IMR-90 (cell line): ENCODE results near the gene CAMK4. TPM values are rescaled to one million over a fixed set of nuclear protein-coding genes. Genes with fewer than 3 reads are reported as not detected.

Source experiments
- ATAC-seq: fragments of 200-7000 bp; cut with Tn5 transposase; 2 replicates; pipeline ENCODE4 v1.9.1; 2020; ENCODE audit warnings: low read depth, mild to moderate bottlenecking, moderate library complexity
- BruUV-seq: library from RNA; stranded (reverse); fragments of 400-500 nt; replicated peaks from 2 replicates; lab custom pipeline; 2021; lab: Mats Ljungman, UMichigan
- CTCF ChIA-PET: fragments of 300-600 bp; formaldehyde crosslinking; extraction: SDS; loops from one replicate; lab custom pipeline; 2021; ENCODE audit warnings: antibody characterized with exemption; lab: Yijun Ruan, JAX
- POLR2A ChIA-PET: fragments of 300-600 bp; sonication (Branson Sonifier 250); formaldehyde crosslinking; loops from one replicate; lab custom pipeline; 2022; ENCODE audit warnings: antibody characterized with exemption; ENCODE audit not compliant: unreplicated experiment; lab: Charles Lee
- DNase-seq: peaks from one replicate; pipeline ENCODE4 v3.0.0; 2013
- H2AFZ ChIP-seq: replicated peaks from 2 replicates; pipeline ENCODE3; 2013; ENCODE audit warnings: low read length, mild to moderate bottlenecking; ENCODE audit not compliant: poor library complexity
- H2AK5ac ChIP-seq: 2 replicates; pipeline ENCODE4 v1.6.1; 2013; ENCODE audit warnings: low read depth, low read length, inconsistent platforms
- H2AK9ac ChIP-seq: replicated peaks from 2 replicates; pipeline ENCODE3; 2013; ENCODE audit warnings: mild to moderate bottlenecking, low read depth, low read length, moderate library complexity; ENCODE audit not compliant: poor library complexity
- H2BK120ac ChIP-seq: 2 replicates; pipeline ENCODE4 v1.6.1; 2013; ENCODE audit warnings: low read depth, low read length, inconsistent platforms
- H2BK15ac ChIP-seq: 3 replicates; pipeline ENCODE4 v1.6.1; 2013; ENCODE audit warnings: low read depth, low read length, inconsistent platforms
- H2BK20ac ChIP-seq: 2 replicates; pipeline ENCODE4 v1.6.1; 2013; ENCODE audit warnings: low read depth, mild to moderate bottlenecking, inconsistent platforms, low read length, moderate library complexity
- H2BK5ac ChIP-seq: 2 replicates; pipeline ENCODE4 v1.6.1; 2013; ENCODE audit warnings: mild to moderate bottlenecking, low read depth, low read length, inconsistent platforms; ENCODE audit not compliant: poor library complexity, severe bottlenecking
- H3K14ac ChIP-seq: replicated peaks from 2 replicates; pipeline ENCODE4 v1.6.1; 2013; ENCODE audit warnings: low read depth, low read length, inconsistent platforms
- H3K18ac ChIP-seq: 2 replicates; pipeline ENCODE4 v1.6.1; 2013; ENCODE audit warnings: low read depth, low read length, control low read depth
- H3K23ac ChIP-seq: 2 replicates; pipeline ENCODE4 v1.6.1; 2013; ENCODE audit warnings: low read depth, low read length, inconsistent platforms
- H3K27ac ChIP-seq: 2 replicates; pipeline ENCODE4 v1.5.1; 2013; ENCODE audit warnings: mild to moderate bottlenecking, control low read depth, low read length; ENCODE audit not compliant: insufficient read depth
- H3K27me3 ChIP-seq: 2 replicates; pipeline ENCODE4 v1.6.1; 2013; ENCODE audit warnings: low read length; ENCODE audit not compliant: control insufficient read depth, insufficient read depth
- H3K36me3 ChIP-seq: 2 replicates; pipeline ENCODE4 v1.6.1; 2013; ENCODE audit warnings: low read length, mixed read lengths; ENCODE audit not compliant: control insufficient read depth, insufficient read depth
- H3K4ac ChIP-seq: 2 replicates; pipeline ENCODE4 v1.6.1; 2013; ENCODE audit warnings: low read depth, low read length, inconsistent platforms
- H3K4me1 ChIP-seq: 2 replicates; pipeline ENCODE4 v1.6.1; 2013; ENCODE audit warnings: low read length, mixed read lengths; ENCODE audit not compliant: control insufficient read depth, insufficient read depth
- H3K4me2 ChIP-seq: 2 replicates; pipeline ENCODE4 v1.6.1; 2013; ENCODE audit warnings: low read depth, mild to moderate bottlenecking, control low read depth, low read length, moderate library complexity
- H3K4me3 ChIP-seq: 2 replicates; pipeline ENCODE4 v1.5.1; 2013; ENCODE audit warnings: low read depth, mild to moderate bottlenecking, control low read depth, low read length, moderate library complexity; ENCODE audit not compliant: insufficient read depth
- H3K56ac ChIP-seq: 2 replicates; pipeline ENCODE4 v1.6.1; 2013; ENCODE audit warnings: low read length, inconsistent platforms; ENCODE audit not compliant: insufficient read depth; ENCODE audit errors: extremely low read depth
- H3K79me1 ChIP-seq, 2 experiments: 2 replicates each; pipeline ENCODE4 v1.6.1; 2013; ENCODE audit warnings: low read length in 2 of 2, inconsistent platforms in 1 of 2, low read depth in 1 of 2
- H3K9ac ChIP-seq: 2 replicates; pipeline ENCODE4 v1.6.1; 2013; ENCODE audit warnings: low read depth, low read length, control low read depth
- H3K9me1 ChIP-seq: 2 replicates; pipeline ENCODE4 v1.6.1; 2013; ENCODE audit warnings: low read length, inconsistent platforms; ENCODE audit not compliant: insufficient read depth
- H3K9me3 ChIP-seq: 2 replicates; pipeline ENCODE4 v1.6.1; 2013; ENCODE audit warnings: low read length; ENCODE audit not compliant: control insufficient read depth, insufficient read depth
- H4K20me1 ChIP-seq: 2 replicates; pipeline ENCODE4 v1.6.1; 2013; ENCODE audit warnings: low read length, inconsistent platforms; ENCODE audit not compliant: insufficient read depth
- H4K5ac ChIP-seq: 2 replicates; pipeline ENCODE4 v1.6.1; 2013; ENCODE audit warnings: mild to moderate bottlenecking, low read depth, low read length, control low read depth
- H4K8ac ChIP-seq, 2 experiments: 2 replicates each; pipeline ENCODE4 v1.6.1; 2013; ENCODE audit warnings: low read depth in 2 of 2, low read length in 2 of 2, control low read depth in 1 of 2, inconsistent platforms in 1 of 2
- H4K91ac ChIP-seq: 2 replicates; pipeline ENCODE4 v1.6.1; 2013; ENCODE audit warnings: low read depth, low read length, inconsistent platforms; ENCODE audit not compliant: insufficient read depth
- BHLHE40 ChIP-seq: fragments of 150-350 bp; IDR thresholded peaks from 2 replicates; pipeline ENCODE4 v1.6.1; 2016; ENCODE audit warnings: mild to moderate bottlenecking, low read depth, low read length
- CEBPB ChIP-seq: IDR thresholded peaks from 2 replicates; pipeline ENCODE4 v1.6.1; 2012; ENCODE audit warnings: low read depth, low read length, improper control_type of control experiment
- CHD1 ChIP-seq: IDR thresholded peaks from 2 replicates; pipeline ENCODE4 v1.6.1; 2012; ENCODE audit warnings: low read depth, low read length, improper control_type of control experiment
- CTCF ChIP-seq: conservative IDR thresholded peaks from 2 replicates; pipeline ENCODE4 v1.5.1; 2012; ENCODE audit warnings: mild to moderate bottlenecking, low read depth, low read length, improper control_type of control experiment
- ELK1 ChIP-seq: fragments of 150-350 bp; IDR thresholded peaks from 2 replicates; pipeline ENCODE4 v1.6.1; 2016; ENCODE audit warnings: low read depth, mild to moderate bottlenecking, low read length, moderate library complexity, borderline replicate concordance
- FOS ChIP-seq: fragments of 150-350 bp; IDR thresholded peaks from 2 replicates; pipeline ENCODE4 v1.6.1; 2016; ENCODE audit warnings: low read depth, low read length
- MAFK ChIP-seq: IDR thresholded peaks from 2 replicates; pipeline ENCODE4 v1.6.1; 2012; ENCODE audit warnings: low read depth, low read length, improper control_type of control experiment
- MAZ ChIP-seq: IDR thresholded peaks from 2 replicates; pipeline ENCODE4 v1.6.1; 2012; ENCODE audit warnings: low read depth, mild to moderate bottlenecking, low read length, improper control_type of control experiment, moderate library complexity, borderline replicate concordance
- MXI1 ChIP-seq: IDR thresholded peaks from 2 replicates; pipeline ENCODE4 v1.6.1; 2012; ENCODE audit warnings: low read depth, mild to moderate bottlenecking, low read length, moderate library complexity, borderline replicate concordance
- NFE2L2 ChIP-seq: fragments of 150-350 bp; IDR thresholded peaks from 2 replicates; pipeline ENCODE4 v1.6.1; 2016; ENCODE audit warnings: low read depth, mild to moderate bottlenecking, low read length
- POLR2A ChIP-seq: IDR thresholded peaks from 2 replicates; pipeline ENCODE4 v1.6.1; 2012; ENCODE audit warnings: mild to moderate bottlenecking, low read depth, low read length
- RAD21 ChIP-seq: IDR thresholded peaks from 2 replicates; pipeline ENCODE4 v1.6.1; 2012; ENCODE audit warnings: low read length, improper control_type of control experiment
- RCOR1 ChIP-seq: IDR thresholded peaks from 2 replicates; pipeline ENCODE4 v1.6.1; 2012; ENCODE audit warnings: mild to moderate bottlenecking, low read length, improper control_type of control experiment; ENCODE audit not compliant: insufficient replicate concordance
- RFX5 ChIP-seq: IDR thresholded peaks from 2 replicates; pipeline ENCODE4 v1.8.0; 2012; ENCODE audit warnings: low read depth, mild to moderate bottlenecking, low read length, moderate library complexity
- SMC3 ChIP-seq: fragments of 150-350 bp; IDR thresholded peaks from 2 replicates; pipeline ENCODE4 v1.6.1; 2016; ENCODE audit warnings: low read depth, mild to moderate bottlenecking, antibody characterized with exemption, low read length, moderate library complexity
- WGBS, 2 experiments: methylation state at CpG; one replicate each; pipeline versions ENCODE4 v1.1.5 to v1.1.7; 2013; ENCODE audit warnings: missing lambda C conversion rate in 2 of 2; ENCODE audit not compliant: insufficient read length in 1 of 2; ENCODE audit errors: extremely low coverage in 2 of 2; 5-methylcytosine and 5-hydroxymethylcytosine counted together
- dilution Hi-C: fragments of 300-500 bp; cut with HindIII; formaldehyde crosslinking; loops from one replicate; pipeline ENCODE4 v1.14.3; 2018; ENCODE audit warnings: low sequenced_read_pairs; ENCODE audit not compliant: unreplicated experiment
- in situ Hi-C: fragments of 300-500 bp; cut with MboI; formaldehyde crosslinking; loops from 3 replicates; pipeline ENCODE4 v1.14.3; 2019; ENCODE audit warnings: low sequenced_read_pairs, inconsistent platforms, mixed read lengths
- intact Hi-C: fragments of 100-400 bp; cut with micrococcal nuclease; formaldehyde crosslinking; loops from 2 replicates; pipeline ENCODE4 v1.10.0; 2022
- polyA plus RNA-seq, 3 experiments: library from polyadenylated mRNA; depleted of rRNA; stranded (reverse); fragments of >200 nt; gene quantifications; 2 replicates each; pipeline ENCODE4 v1.2.3, GENCODE V29; 2012; ENCODE audit warnings: low replicate concordance in 1 of 3
- total RNA-seq: library from RNA; depleted of rRNA; stranded (reverse); fragments of >200 nt; gene quantifications from 2 replicates; pipeline ENCODE4 v1.2.3, GENCODE V29; 2012
- TF ChIP-seq, protein P1 (sequence below): fragments of 150-350 bp; IDR thresholded peaks from 2 replicates; pipeline ENCODE4 v1.6.1; 2017; ENCODE audit warnings: mild to moderate bottlenecking, antibody characterized with exemption, low read length, low read depth

Gene CAMK4
- total and polyA plus RNA-seq, 2 of the 4 experiments (the other 2 are of a cell fraction): 3.7 to 4.8 TPM

GRCh38 chr5:111261610-111262009 is 37.4 kb downstream of the CAMK4 start:
- TF ChIP-seq RFX5 (no peak), ELK1 (no peak), FOS (no peak), NFE2L2 (no peak), RCOR1 (no peak), MAZ (no peak), CEBPB (no peak), RAD21 (no peak), CTCF (no peak), MAFK (no peak), CHD1 (no peak), POLR2A (no peak), SMC3 (no peak), MXI1 (no peak), BHLHE40 (no peak)
- TF ChIP-seq, protein P1, sequence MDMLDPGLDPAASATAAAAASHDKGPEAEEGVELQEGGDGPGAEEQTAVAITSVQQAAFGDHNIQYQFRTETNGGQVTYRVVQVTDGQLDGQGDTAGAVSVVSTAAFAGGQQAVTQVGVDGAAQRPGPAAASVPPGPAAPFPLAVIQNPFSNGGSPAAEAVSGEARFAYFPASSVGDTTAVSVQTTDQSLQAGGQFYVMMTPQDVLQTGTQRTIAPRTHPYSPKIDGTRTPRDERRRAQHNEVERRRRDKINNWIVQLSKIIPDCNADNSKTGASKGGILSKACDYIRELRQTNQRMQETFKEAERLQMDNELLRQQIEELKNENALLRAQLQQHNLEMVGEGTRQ: no peak
- H3K18ac ChIP-seq: no peak overlapping the region
- ATAC-seq (no peak), DNase-seq (no peak)
- no peaks in the 10 kb centered on the region for H3K9me3 ChIP-seq
- no peaks in the 10 kb centered on the region for H4K20me1 ChIP-seq
- no peak overlapping the region for H3K9ac ChIP-seq
- no peak overlapping the region for H3K27ac ChIP-seq
- H2BK5ac ChIP-seq: no peak overlapping the region
- dilution Hi-C loops: no loop called here
- no peak overlapping the region for H4K91ac ChIP-seq
- H3K27me3 ChIP-seq: no peaks in the 10 kb centered on the region
- no CpG with 5 or more reads among the region's 1 CpG for WGBS, 2 experiments
- H3K14ac ChIP-seq: no peak overlapping the region
- H4K5ac ChIP-seq: no peak overlapping the region
- no peak overlapping the region for H2AFZ ChIP-seq
- no peaks in the 10 kb centered on the region for H3K79me1 ChIP-seq
- no peak overlapping the region for H2BK15ac ChIP-seq
- intact Hi-C loops: no loop called here
- H3K9me1 ChIP-seq: no peaks in the 10 kb centered on the region
- no peak overlapping the region for H3K23ac ChIP-seq
- H3K56ac ChIP-seq: no peak overlapping the region
- no peaks in the 10 kb centered on the region for H3K36me3 ChIP-seq
- in situ Hi-C loops: no loop called here
- ChIA-PET POLR2A (no interaction called here), CTCF (interaction anchor here (0.6 kb wide), 1 partner anchor 30 kb away, joined by 3 read pairs; no protein-coding TSS in a partner anchor)
- no peak overlapping the region for H2AK5ac ChIP-seq
- no peak overlapping the region for H2BK120ac ChIP-seq
- no peaks in the 10 kb centered on the region for H3K4me1 ChIP-seq
- H2AK9ac ChIP-seq: no peak overlapping the region
- H2BK20ac ChIP-seq: no peak overlapping the region
- no peak overlapping the region for H4K8ac ChIP-seq
- H3K4me2 ChIP-seq: no peak overlapping the region
- H3K4ac ChIP-seq: no peak overlapping the region
- no TSS peak for BruUV-seq
- H3K4me3 ChIP-seq: no peak overlapping the region
